ENCODE measurements around the gene WNK1.

- TF ChIP-seq POLR2A (IDR thresholded peaks at IDR 0.05; ENCODE audit: low read depth, low read length), result no peak
- TF ChIP-seq POLR2AphosphoS5 (IDR thresholded peaks at IDR 0.05; ENCODE audit: low read depth, low read length), result no peak
Measured at GRCh38 chr12:851343-851742, 99.0 kb downstream of the WNK1 start.
